Measurements from ENCODE around the gene TRAPPC8. TPM values are rescaled to one million over a fixed set of nuclear protein-coding genes. Genes with fewer than 3 reads are reported as not detected.

Gene TRAPPC8
- total and polyA plus RNA-seq, 2 of the 13 experiments (the other 11 are each of a cell fraction or from before 2014, with no cell fraction given): 34.6 to 50.8 TPM

DNA sequence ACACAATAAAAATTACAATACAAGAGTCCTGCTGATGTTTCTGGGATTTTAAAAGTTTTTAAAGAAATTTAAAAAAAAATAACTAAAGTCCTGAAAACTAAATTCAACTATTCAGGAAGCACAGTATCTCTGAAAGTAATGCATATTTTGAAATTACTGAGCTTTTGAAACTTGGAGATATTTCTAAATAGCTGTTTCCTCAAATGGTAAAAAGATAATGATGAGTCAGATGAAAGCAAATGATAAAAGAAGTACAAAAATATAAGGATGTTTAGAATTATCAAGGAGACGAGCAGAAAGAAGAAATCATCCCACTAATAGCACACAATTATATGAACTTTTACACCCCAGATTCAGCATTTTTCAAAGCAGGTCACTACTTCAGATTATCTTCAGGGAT lies 92.1 kb downstream of the TRAPPC8 start:
- Histone ChIP-seq H4K20me1 (ENCODE audit: insufficient read depth, low read length) (no peaks in the 10 kb centered on the region), H2AFZ (ENCODE audit: low read length) (no peak overlapping the region), H3K27me3 (ENCODE audit: control insufficient read depth in 1 of 2, insufficient read depth in 2 of 2, low read length in 2 of 2) (no peaks in the 10 kb centered on the region), H3K79me2 (ENCODE audit: insufficient read depth, low read length) (no peaks in the 10 kb centered on the region), H3K9ac (ENCODE audit: insufficient read depth, low read depth, low read length) (no peak overlapping the region), H3K4me3 (replicated peaks in 1 of 3; ENCODE audit: insufficient read depth in 1 of 3, low read depth in 2 of 3, low read length in 3 of 3) (no peak overlapping the region), H3K4me1 (ENCODE audit: insufficient read depth, low read length) (no peaks in the 10 kb centered on the region), H3K4me2 (ENCODE audit: low read depth, low read length) (no peak overlapping the region), H3K36me3 (replicated peaks in 1 of 2; ENCODE audit: control insufficient read depth in 1 of 2, insufficient read depth in 2 of 2, low read length in 2 of 2) (peaks cover 3 to 55% of the 10 kb centered on the region in 2 experiments), H3K9me3 (ENCODE audit: low read length) (no peaks in the 10 kb centered on the region), H3K27ac (ENCODE audit: extremely low read length, insufficient read depth, low read length) (no peak overlapping the region)
- no peak for DNase-seq (ENCODE audit: low spot score)
- ChIA-PET CTCF (ENCODE audit: low intra/inter-chr PET ratio, low total read pairs) (no interaction called here), POLR2A (no interaction called here)
- intact Hi-C loops (cut with micrococcal nuclease; ENCODE audit: unreplicated experiment): no loop called here
- WGBS (ENCODE audit: low lambda C conversion rate): 97% methylated on average over 1 of the region's 1 CpG
- FAIRE-seq: no peak
- in situ Hi-C loops (cut with HindIII; ENCODE audit: extremely low pct_ligation_motif_present, low pct_unique_long_range_greater_than_20kb): no loop called here
- BruUV-seq (replicated peaks): no TSS peak
- TF ChIP-seq POLR2AphosphoS2 (IDR thresholded peaks at IDR 0.05; ENCODE audit: low read depth, low read length): no peak
- TF ChIP-seq ZSCAN12 (CRISPR knock-in tag; IDR thresholded peaks at IDR 0.05): no peak
- no peak for TF ChIP-seq ZNF121 (CRISPR knock-in tag; IDR thresholded peaks at IDR 0.05)
- TF ChIP-seq MTERF4 (CRISPR knock-in tag; IDR thresholded peaks at IDR 0.05): no peak
- TF ChIP-seq, protein P1, sequence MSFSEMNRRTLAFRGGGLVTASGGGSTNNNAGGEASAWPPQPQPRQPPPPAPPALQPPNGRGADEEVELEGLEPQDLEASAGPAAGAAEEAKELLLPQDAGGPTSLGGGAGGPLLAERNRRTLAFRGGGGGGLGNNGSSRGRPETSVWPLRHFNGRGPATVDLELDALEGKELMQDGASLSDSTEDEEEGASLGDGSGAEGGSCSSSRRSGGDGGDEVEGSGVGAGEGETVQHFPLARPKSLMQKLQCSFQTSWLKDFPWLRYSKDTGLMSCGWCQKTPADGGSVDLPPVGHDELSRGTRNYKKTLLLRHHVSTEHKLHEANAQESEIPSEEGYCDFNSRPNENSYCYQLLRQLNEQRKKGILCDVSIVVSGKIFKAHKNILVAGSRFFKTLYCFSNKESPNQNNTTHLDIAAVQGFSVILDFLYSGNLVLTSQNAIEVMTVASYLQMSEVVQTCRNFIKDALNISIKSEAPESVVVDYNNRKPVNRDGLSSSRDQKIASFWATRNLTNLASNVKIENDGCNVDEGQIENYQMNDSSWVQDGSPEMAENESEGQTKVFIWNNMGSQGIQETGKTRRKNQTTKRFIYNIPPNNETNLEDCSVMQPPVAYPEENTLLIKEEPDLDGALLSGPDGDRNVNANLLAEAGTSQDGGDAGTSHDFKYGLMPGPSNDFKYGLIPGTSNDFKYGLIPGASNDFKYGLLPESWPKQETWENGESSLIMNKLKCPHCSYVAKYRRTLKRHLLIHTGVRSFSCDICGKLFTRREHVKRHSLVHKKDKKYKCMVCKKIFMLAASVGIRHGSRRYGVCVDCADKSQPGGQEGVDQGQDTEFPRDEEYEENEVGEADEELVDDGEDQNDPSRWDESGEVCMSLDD (CRISPR knock-in tag; IDR thresholded peaks at IDR 0.05; ENCODE audit: borderline replicate concordance): no peak
- TF ChIP-seq RBM39 (IDR thresholded peaks at IDR 0.05; ENCODE audit: low read depth, low read length, poor library complexity, severe bottlenecking): no peak
- no peak for TF ChIP-seq ZNF275 (CRISPR knock-in tag; IDR thresholded peaks at IDR 0.05; ENCODE audit: borderline replicate concordance)
- no peak for TF ChIP-seq ZBTB21 (CRISPR knock-in tag; IDR thresholded peaks at IDR 0.05)
- no peak for TF ChIP-seq ZNF460 (CRISPR knock-in tag; IDR thresholded peaks at IDR 0.05; ENCODE audit: borderline replicate concordance)
- TF ChIP-seq, protein P2, sequence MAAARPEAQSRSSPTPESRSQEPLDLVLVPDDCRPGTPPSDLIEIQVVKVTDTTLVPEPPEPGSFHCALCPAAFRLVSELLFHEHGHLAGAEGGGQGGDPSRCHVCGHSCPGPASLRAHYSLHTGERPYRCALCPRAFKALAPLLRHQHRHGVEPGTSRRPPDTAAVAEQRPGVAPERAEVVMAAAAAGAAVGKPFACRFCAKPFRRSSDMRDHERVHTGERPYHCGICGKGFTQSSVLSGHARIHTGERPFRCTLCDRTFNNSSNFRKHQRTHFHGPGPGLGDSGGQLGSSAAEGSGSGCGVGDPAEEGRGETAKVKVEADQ (CRISPR knock-in tag; IDR thresholded peaks at IDR 0.05; ENCODE audit: borderline replicate concordance): no peak
- TF ChIP-seq MAFK (conservative IDR thresholded peaks at IDR 0.05 in 1 of 2, IDR thresholded peaks at IDR 0.05 in 1 of 2; ENCODE audit: low read length in 2 of 2): no peak; a peak in 1 of 4 replicates
- no peak for TF ChIP-seq ZNF274 (CRISPR knock-in tag; IDR thresholded peaks at IDR 0.05)
- no peak for TF ChIP-seq ZNF570 (CRISPR knock-in tag; IDR thresholded peaks at IDR 0.05; ENCODE audit: borderline replicate concordance)
- no peak for TF ChIP-seq FOSL2 (CRISPR knock-in tag; IDR thresholded peaks at IDR 0.05)
- no peak for TF ChIP-seq MAZ (IDR thresholded peaks at IDR 0.05; ENCODE audit: borderline replicate concordance, low read depth, low read length)
- no peak for TF ChIP-seq MAZ (CRISPR knock-in tag; IDR thresholded peaks at IDR 0.05; ENCODE audit: low read depth)
- TF ChIP-seq SIN3B (IDR thresholded peaks at IDR 0.05; ENCODE audit: low read length): no peak
- no peak for ATAC-seq
